DND-41 (cell line): ENCODE data around the gene RAB6B.

ENCODE experiments used
- ATAC-seq: fragments of 200-7000 bp; cut with Tn5 transposase; 3 replicates; pipeline ENCODE4 v1.9.1; 2021; ENCODE audit warnings: low read depth; ENCODE audit not compliant: insufficient read depth
- DNase-seq: peaks from one replicate; pipeline ENCODE4 v3.0.0-alpha.2; 2020
- H2AFZ ChIP-seq: 2 replicates; pipeline ENCODE4 v1.6.0; 2012; ENCODE audit warnings: low read depth, low read length
- H3K27ac ChIP-seq: 2 replicates; pipeline ENCODE4 v1.5.1; 2012; ENCODE audit warnings: low read length, inconsistent platforms
- H3K27me3 ChIP-seq: fragments of 200-600 bp; sonication (generic); 2 replicates; pipeline ENCODE4 v1.6.0; 2012; ENCODE audit warnings: low read length, mild to moderate bottlenecking, inconsistent platforms; ENCODE audit not compliant: insufficient read depth, poor library complexity
- H3K36me3 ChIP-seq: 2 replicates; pipeline ENCODE4 v1.5.1; 2012; ENCODE audit warnings: low read length, inconsistent platforms; ENCODE audit not compliant: insufficient read depth
- H3K4me1 ChIP-seq: 2 replicates; pipeline ENCODE4 v1.5.1; 2012; ENCODE audit warnings: mild to moderate bottlenecking, low read length; ENCODE audit not compliant: insufficient read depth
- H3K4me2 ChIP-seq: 2 replicates; pipeline ENCODE4 v1.6.0; 2012; ENCODE audit warnings: mild to moderate bottlenecking, moderate library complexity, low read length, inconsistent platforms; ENCODE audit not compliant: insufficient read depth
- H3K4me3 ChIP-seq, 2 experiments: fragments of 200-600 bp in 1 of 2; shearing (Covaris generic) in 1 of 2; 2 replicates each; pipeline ENCODE4 v1.5.1; 2012 to 2016; ENCODE audit warnings: inconsistent platforms in 2 of 2, low read length in 2 of 2, mild to moderate bottlenecking in 2 of 2, low read depth in 1 of 2, moderate library complexity in 1 of 2
- H3K79me2 ChIP-seq: 2 replicates; pipeline ENCODE4 v1.6.0; 2012; ENCODE audit warnings: low read length, inconsistent platforms; ENCODE audit not compliant: insufficient read depth
- H3K9ac ChIP-seq: 2 replicates; pipeline ENCODE4 v1.6.0; 2012; ENCODE audit warnings: low read depth, mild to moderate bottlenecking, inconsistent platforms, low read length, moderate library complexity
- H3K9me3 ChIP-seq: 2 replicates; pipeline ENCODE4 v1.5.1; 2012; ENCODE audit warnings: low read length, moderate library complexity, mild to moderate bottlenecking, inconsistent platforms; ENCODE audit not compliant: insufficient read depth, severe bottlenecking
- H4K20me1 ChIP-seq: 2 replicates; pipeline ENCODE4 v1.6.0; 2012; ENCODE audit warnings: low read length; ENCODE audit not compliant: insufficient read depth
- EZH2 ChIP-seq: IDR thresholded peaks from 3 replicates; pipeline ENCODE4 v1.6.1; 2012; ENCODE audit warnings: borderline replicate concordance, low read depth, mild to moderate bottlenecking, moderate library complexity, low read length, inconsistent platforms; ENCODE audit not compliant: severe bottlenecking
- TF ChIP-seq, protein P1 (sequence below): IDR thresholded peaks from 2 replicates; pipeline ENCODE4 v1.5.1; 2012; ENCODE audit warnings: borderline replicate concordance, low read length, moderate library complexity, mild to moderate bottlenecking; ENCODE audit not compliant: poor library complexity, severe bottlenecking; ENCODE audit errors: extremely low read depth

RAB6B gene

GRCh38 chr3:133891662-133892378, 3.9 kb downstream of the RAB6B start:
- Histone ChIP-seq H3K4me1 (no peaks in the 10 kb centered on the region), H3K4me2 (no peak overlapping the region), H4K20me1 (no peaks in the 10 kb centered on the region), H2AFZ (no peak overlapping the region), H3K27me3 (no peaks in the 10 kb centered on the region), H3K27ac (no peak overlapping the region), H3K9ac (no peak overlapping the region), H3K36me3 (no peaks in the 10 kb centered on the region), H3K9me3 (no peaks in the 10 kb centered on the region), H3K4me3 (no peak overlapping the region), H3K79me2 (no peaks in the 10 kb centered on the region)
- TF ChIP-seq EZH2, result no peak
- TF ChIP-seq, protein P1, sequence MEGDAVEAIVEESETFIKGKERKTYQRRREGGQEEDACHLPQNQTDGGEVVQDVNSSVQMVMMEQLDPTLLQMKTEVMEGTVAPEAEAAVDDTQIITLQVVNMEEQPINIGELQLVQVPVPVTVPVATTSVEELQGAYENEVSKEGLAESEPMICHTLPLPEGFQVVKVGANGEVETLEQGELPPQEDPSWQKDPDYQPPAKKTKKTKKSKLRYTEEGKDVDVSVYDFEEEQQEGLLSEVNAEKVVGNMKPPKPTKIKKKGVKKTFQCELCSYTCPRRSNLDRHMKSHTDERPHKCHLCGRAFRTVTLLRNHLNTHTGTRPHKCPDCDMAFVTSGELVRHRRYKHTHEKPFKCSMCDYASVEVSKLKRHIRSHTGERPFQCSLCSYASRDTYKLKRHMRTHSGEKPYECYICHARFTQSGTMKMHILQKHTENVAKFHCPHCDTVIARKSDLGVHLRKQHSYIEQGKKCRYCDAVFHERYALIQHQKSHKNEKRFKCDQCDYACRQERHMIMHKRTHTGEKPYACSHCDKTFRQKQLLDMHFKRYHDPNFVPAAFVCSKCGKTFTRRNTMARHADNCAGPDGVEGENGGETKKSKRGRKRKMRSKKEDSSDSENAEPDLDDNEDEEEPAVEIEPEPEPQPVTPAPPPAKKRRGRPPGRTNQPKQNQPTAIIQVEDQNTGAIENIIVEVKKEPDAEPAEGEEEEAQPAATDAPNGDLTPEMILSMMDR, result no peak
- DNase-seq, result no peak
- ATAC-seq, result no peak

GRCh38 chr3:133890972-133891644, 4.6 kb downstream of the RAB6B start:
- ATAC-seq (no peak), DNase-seq (no peak)
- Histone ChIP-seq H3K27ac (no peak overlapping the region), H3K4me3 (no peak overlapping the region), H3K9me3 (no peaks in the 10 kb centered on the region), H2AFZ (no peak overlapping the region), H4K20me1 (no peaks in the 10 kb centered on the region), H3K79me2 (no peaks in the 10 kb centered on the region), H3K4me1 (no peaks in the 10 kb centered on the region), H3K27me3 (no peaks in the 10 kb centered on the region), H3K36me3 (no peaks in the 10 kb centered on the region), H3K4me2 (no peak overlapping the region), H3K9ac (no peak overlapping the region)
- TF ChIP-seq EZH2, result no peak
- TF ChIP-seq, protein P1, result no peak

GRCh38 chr3:133890037-133890436, 5.6 kb downstream of the RAB6B start:
- no peaks in the 10 kb centered on the region for H3K79me2 ChIP-seq
- no peaks in the 10 kb centered on the region for H3K36me3 ChIP-seq
- H4K20me1 ChIP-seq, result no peaks in the 10 kb centered on the region
- no peak overlapping the region for H3K9ac ChIP-seq
- TF ChIP-seq, protein P1, result no peak
- no peak for TF ChIP-seq EZH2
- H3K4me1 ChIP-seq, result no peaks in the 10 kb centered on the region
- no peaks in the 10 kb centered on the region for H3K27me3 ChIP-seq
- H3K9me3 ChIP-seq, result no peaks in the 10 kb centered on the region
- ATAC-seq, result no peak
- no peak for DNase-seq
- no peak overlapping the region for H2AFZ ChIP-seq
- no peak overlapping the region for H3K4me3 ChIP-seq
- no peak overlapping the region for H3K4me2 ChIP-seq
- no peak overlapping the region for H3K27ac ChIP-seq
